OCI-LY3 (cell line): ENCODE data around the gene CSTF2.
"Not testable (repeated sequence)": the region's sequence is repeated elsewhere in the genome, so short reads cannot be mapped to it uniquely, and the experiment has no call there.

ENCODE experiments used
- H2AFZ ChIP-seq: fragments of 200-600, 300-600 bp; shearing (Covaris generic); 2 replicates; pipeline ENCODE4 v1.6.0; 2014; ENCODE audit warnings: antibody characterized with exemption, low read depth, low read length
- H3K27ac ChIP-seq: fragments of 200-600, 300-600 bp; sonication (generic); 2 replicates; pipeline ENCODE4 v1.5.1; 2014; ENCODE audit warnings: mild to moderate bottlenecking, low read length, moderate library complexity, mixed read lengths
- H3K27me3 ChIP-seq: fragments of 200-600, 300-600 bp; sonication (generic); 2 replicates; pipeline ENCODE4 v1.6.1; 2014; ENCODE audit warnings: low read depth, low read length, mixed read lengths
- H3K36me3 ChIP-seq: fragments of 200-600, 300-600 bp; sonication (generic); replicated peaks from 2 replicates; pipeline ENCODE3; 2014; ENCODE audit warnings: low read depth, low read length, mixed read lengths
- H3K4me1 ChIP-seq: fragments of 300-600, 200-600 bp; sonication (generic); 2 replicates; pipeline ENCODE4 v1.6.1; 2014; ENCODE audit warnings: low read length, mixed read lengths
- H3K4me2 ChIP-seq: fragments of 200-600, 300-600 bp; sonication (generic); 2 replicates; pipeline ENCODE4 v1.6.1; 2014; ENCODE audit warnings: low read length, mixed read lengths
- H3K4me3 ChIP-seq: fragments of 300-600, 200-600 bp; sonication (generic); 2 replicates; pipeline ENCODE4 v1.5.1; 2014; ENCODE audit warnings: antibody characterized with exemption, mild to moderate bottlenecking, low read length, moderate library complexity
- H3K79me2 ChIP-seq: fragments of 300-600, 200-600 bp; shearing (Covaris generic); 2 replicates; pipeline ENCODE4 v1.6.1; 2014; ENCODE audit warnings: mild to moderate bottlenecking, low read length, mixed read lengths
- H3K9ac ChIP-seq: fragments of 300-600, 200-600 bp; shearing (Covaris generic); 2 replicates; pipeline ENCODE4 v1.6.0; 2014; ENCODE audit warnings: mild to moderate bottlenecking, low read length, moderate library complexity
- H3K9me3 ChIP-seq: fragments of 200-600, 300-600 bp; shearing (Covaris generic); 2 replicates; pipeline ENCODE4 v1.6.1; 2014; ENCODE audit warnings: low read length, mixed read lengths; ENCODE audit not compliant: insufficient read depth
- H4K20me1 ChIP-seq: fragments of 200-600, 300-600 bp; sonication (generic); 2 replicates; pipeline ENCODE4 v1.6.1; 2016; ENCODE audit warnings: low read length, mixed read lengths; ENCODE audit not compliant: insufficient read depth
- CTCF ChIP-seq: fragments of 200-600, 300-600 bp; sonication (generic); IDR thresholded peaks from 2 replicates; pipeline ENCODE4 v1.5.1; 2014; ENCODE audit warnings: antibody characterized with exemption, low read length, low read depth
- EZH2phosphoT487 ChIP-seq: fragments of 200-600 bp; shearing (Covaris generic); IDR thresholded peaks from 2 replicates; pipeline ENCODE4 v1.6.1; 2018; ENCODE audit warnings: antibody characterized with exemption, mixed run types, low read depth

Gene CSTF2

GRCh38 chrX:100819837-100820666 is at the start of gene CSTF2:
CSTF2 (plus strand) TSS chrX:100820391; CDS start chrX:100820417, 26 bp downstream.
- TF ChIP-seq CTCF (no peak), EZH2phosphoT487 (no peak)
- no peaks in the 10 kb centered on the region for H4K20me1 ChIP-seq
- H2AFZ ChIP-seq: peak within 1 kb of the TSS; percentile 100
- no peaks in the 10 kb centered on the region for H3K9me3 ChIP-seq
- H3K27ac ChIP-seq: peak within 1 kb of the TSS; percentile 82
- H3K27me3 ChIP-seq: no peaks in the 10 kb centered on the region
- peak within 1 kb of the TSS; percentile 96 for H3K4me2 ChIP-seq
- H3K36me3 ChIP-seq: peaks cover 16% of the 10 kb centered on the region
- H3K4me3 ChIP-seq: peak within 1 kb of the TSS; percentile 91
- H3K79me2 ChIP-seq: peaks cover 13% of the 10 kb centered on the region
- peak within 1 kb of the TSS; percentile 82 for H3K9ac ChIP-seq
- H3K4me1 ChIP-seq: peaks cover 4% of the 10 kb centered on the region; the same call in 1 of the 2 replicates

GRCh38 chrX:100796371-100796770 is 23.8 kb upstream of the CSTF2 start:
- not testable (repeated sequence) for H3K79me2 ChIP-seq, H3K27ac ChIP-seq, H3K4me1 ChIP-seq, H3K27me3 ChIP-seq, H3K36me3 ChIP-seq, H3K4me2 ChIP-seq, H4K20me1 ChIP-seq, H3K9ac ChIP-seq, H3K9me3 ChIP-seq, H3K4me3 ChIP-seq, H2AFZ ChIP-seq

- H3K9ac ChIP-seq: no peak overlapping the region
- H3K4me2 ChIP-seq: no peak overlapping the region
These were observed 22.8 kb upstream of the CSTF2 start for GRCh38 chrX:100797359-100797758.

GRCh38 chrX:100798484-100799214 is 21.5 kb upstream of the CSTF2 start:
- no peaks in the 10 kb centered on the region for H3K4me1 ChIP-seq
- no peak overlapping the region for H2AFZ ChIP-seq
- H3K4me2 ChIP-seq: no peak overlapping the region
- H3K4me3 ChIP-seq: no peak overlapping the region
- H3K27me3 ChIP-seq: no peaks in the 10 kb centered on the region
- TF ChIP-seq CTCF (no peak), EZH2phosphoT487 (no peak)
- no peaks in the 10 kb centered on the region for H3K36me3 ChIP-seq
- H3K9ac ChIP-seq: no peak overlapping the region
- H3K9me3 ChIP-seq: no peaks in the 10 kb centered on the region
- H4K20me1 ChIP-seq: no peaks in the 10 kb centered on the region
- H3K27ac ChIP-seq: no peak overlapping the region
- H3K79me2 ChIP-seq: no peaks in the 10 kb centered on the region

More at GRCh38 chrX:100797359-100797758, 22.8 kb upstream of the CSTF2 start:
- Histone ChIP-seq H2AFZ (no peak overlapping the region), H3K27ac (no peak overlapping the region), H3K4me1 (no peaks in the 10 kb centered on the region), H3K36me3 (no peaks in the 10 kb centered on the region), H4K20me1 (no peaks in the 10 kb centered on the region), H3K27me3 (no peaks in the 10 kb centered on the region), H3K9me3 (no peaks in the 10 kb centered on the region), H3K4me3 (no peak overlapping the region), H3K79me2 (no peaks in the 10 kb centered on the region)
- TF ChIP-seq EZH2phosphoT487: no peak
- TF ChIP-seq CTCF: no peak
